ENCODE results near the gene SPHK2.

GRCh38 chr19:48588670-48589401, 30.5 kb upstream of the SPHK2 start:
- TF ChIP-seq CTCF (IDR thresholded peaks at IDR 0.05) (peak; percentile 85 to 97 (median 96)), POLR2A (IDR thresholded peaks at IDR 0.05) (peak in 1 of 2 donors; percentile 14)

Measured in adrenal gland (tissue), 5 donors.